WTC11 (cell line): ENCODE data around the gene KRT7. TPM values are rescaled to one million over a fixed set of nuclear protein-coding genes. Genes with fewer than 3 reads are reported as not detected.

ENCODE experiments used
- ATAC-seq: fragments of 200-7000 bp; cut with Tn5 transposase; 2 replicates; pipeline ENCODE4 v1.10.0; 2021; ENCODE audit warnings: mild to moderate bottlenecking, moderate library complexity
- CTCF ChIA-PET: fragments of 300-600 bp; sonication (Branson Sonifier 250); formaldehyde crosslinking; loops from one replicate; lab custom pipeline; 2021; ENCODE audit warnings: antibody characterized with exemption; lab: Charles Lee
- POLR2A ChIA-PET: fragments of 350-600 bp; sonication (Branson Sonifier 250); formaldehyde crosslinking; loops from one replicate; lab custom pipeline; 2021; ENCODE audit warnings: antibody characterized with exemption; lab: Charles Lee
- DNase-seq: peaks from one replicate; pipeline ENCODE4 v3.0.0; 2021; ENCODE audit warnings: low spot score
- H3K27ac Mint-ChIP-seq: 2 replicates; pipeline ENCODE4 v1.8.0; 2021; ENCODE audit warnings: mixed read lengths
- H3K27me3 Mint-ChIP-seq: 2 replicates; pipeline ENCODE4 v1.8.0; 2021; ENCODE audit warnings: low read depth, mild to moderate bottlenecking, moderate library complexity, mixed read lengths
- H3K36me3 Mint-ChIP-seq: 2 replicates; pipeline ENCODE4 v1.8.0; 2021; ENCODE audit warnings: mixed read lengths
- H3K4me1 Mint-ChIP-seq: 2 replicates; pipeline ENCODE4 v1.8.0; 2022; ENCODE audit warnings: mixed read lengths
- H3K4me3 Mint-ChIP-seq: 2 replicates; pipeline ENCODE4 v1.8.0; 2021; ENCODE audit warnings: mild to moderate bottlenecking, moderate library complexity, mixed read lengths
- H3K9me3 Mint-ChIP-seq: 2 replicates; pipeline ENCODE4 v1.8.0; 2021; ENCODE audit warnings: mixed read lengths
- ATF1 ChIP-seq: sonication (generic); formaldehyde crosslinking; IDR thresholded peaks from 2 replicates; pipeline ENCODE4 v1.8.1; 2023; ENCODE audit warnings: mild to moderate bottlenecking, moderate library complexity, missing genetic modification reagents
- CDX4 ChIP-seq: fragments of 250-450 bp; sonication (Bioruptor Pico); IDR thresholded peaks from 2 replicates; pipeline ENCODE4 v1.9.0; 2021; ENCODE audit warnings: moderate library complexity, mild to moderate bottlenecking, inconsistent platforms, borderline replicate concordance
- CREB1 ChIP-seq: sonication (generic); formaldehyde crosslinking; IDR thresholded peaks from 2 replicates; pipeline ENCODE4 v1.8.0; 2023; ENCODE audit warnings: mild to moderate bottlenecking, missing genetic modification reagents
- EMX1 ChIP-seq: fragments of 250-450 bp; sonication (Bioruptor Pico); IDR thresholded peaks from 2 replicates; pipeline ENCODE4 v1.8.0; 2021; ENCODE audit warnings: mild to moderate bottlenecking
- FOXK1 ChIP-seq: sonication (generic); formaldehyde crosslinking; IDR thresholded peaks from 2 replicates; pipeline ENCODE4 v1.8.0; 2022; ENCODE audit warnings: mild to moderate bottlenecking, moderate library complexity, missing genetic modification reagents
- GABPB1 ChIP-seq: sonication (generic); formaldehyde crosslinking; IDR thresholded peaks from 2 replicates; pipeline ENCODE4 v1.8.1; 2023; ENCODE audit warnings: mild to moderate bottlenecking, missing genetic modification reagents
- GTF2I ChIP-seq: fragments of 250-450 bp; sonication (Bioruptor Pico); conservative IDR thresholded peaks from 2 replicates; pipeline ENCODE4 v1.4.0; 2021; ENCODE audit warnings: mild to moderate bottlenecking
- JAZF1 ChIP-seq: fragments of 250-450 bp; sonication (Bioruptor Pico); IDR thresholded peaks from 2 replicates; pipeline ENCODE4 v1.9.0; 2021; ENCODE audit warnings: moderate library complexity, mild to moderate bottlenecking, inconsistent platforms
- NFYB ChIP-seq: sonication (generic); formaldehyde crosslinking; conservative IDR thresholded peaks from 2 replicates; pipeline ENCODE4 v1.8.0; 2022; ENCODE audit warnings: low read depth, missing genetic modification reagents
- NR1H2 ChIP-seq: sonication (generic); formaldehyde crosslinking; IDR thresholded peaks from 2 replicates; pipeline ENCODE4 v1.9.0; 2021; ENCODE audit warnings: mild to moderate bottlenecking, moderate library complexity, missing genetic modification reagents
- SOX15 ChIP-seq: fragments of 250-450 bp; sonication (Bioruptor Pico); IDR thresholded peaks from 2 replicates; pipeline ENCODE4 v1.9.0; 2021; ENCODE audit warnings: mild to moderate bottlenecking
- TCF7 ChIP-seq: sonication (generic); formaldehyde crosslinking; IDR thresholded peaks from 2 replicates; pipeline ENCODE4 v1.8.0; 2022; ENCODE audit warnings: mild to moderate bottlenecking, low read depth, missing genetic modification reagents, moderate library complexity
- TEAD1 ChIP-seq: sonication (generic); formaldehyde crosslinking; IDR thresholded peaks from 2 replicates; pipeline ENCODE4 v1.8.0; 2022; ENCODE audit warnings: mild to moderate bottlenecking, missing genetic modification reagents
- TP53 ChIP-seq: sonication (generic); formaldehyde crosslinking; IDR thresholded peaks from 2 replicates; pipeline ENCODE4 v1.8.1; 2023; ENCODE audit warnings: mild to moderate bottlenecking, missing genetic modification reagents
- USF1 ChIP-seq: sonication (generic); formaldehyde crosslinking; IDR thresholded peaks from 2 replicates; pipeline ENCODE4 v1.8.0; 2022; ENCODE audit warnings: mild to moderate bottlenecking, missing genetic modification reagents
- ZNF138 ChIP-seq: sonication (generic); formaldehyde crosslinking; conservative IDR thresholded peaks from 2 replicates; pipeline ENCODE4 v1.8.1; 2022; ENCODE audit warnings: mild to moderate bottlenecking, moderate library complexity, missing genetic modification reagents
- total RNA-seq: library from RNA; stranded (reverse); gene quantifications from 3 replicates; pipeline ENCODE4 v1.2.3, GENCODE V29; 2021
- TF ChIP-seq, protein P1 (sequence below): sonication (generic); formaldehyde crosslinking; IDR thresholded peaks from 2 replicates; pipeline ENCODE4 v1.8.1; 2023; ENCODE audit warnings: mild to moderate bottlenecking, missing genetic modification reagents
- TF ChIP-seq, protein P2 (sequence below): sonication (generic); formaldehyde crosslinking; IDR thresholded peaks from 2 replicates; pipeline ENCODE4 v1.8.1; 2022; ENCODE audit warnings: low read depth, mild to moderate bottlenecking, moderate library complexity, missing genetic modification reagents, borderline replicate concordance
- TF ChIP-seq, protein P3 (sequence below): sonication (generic); formaldehyde crosslinking; IDR thresholded peaks from 2 replicates; pipeline ENCODE4 v1.8.0; 2022; ENCODE audit warnings: missing genetic modification reagents
- TF ChIP-seq, protein P4 (sequence below): sonication (generic); formaldehyde crosslinking; IDR thresholded peaks from 2 replicates; pipeline ENCODE4 v1.8.1; 2023; ENCODE audit warnings: mild to moderate bottlenecking, missing genetic modification reagents, borderline replicate concordance
- TF ChIP-seq, protein P5 (sequence below): sonication (generic); formaldehyde crosslinking; IDR thresholded peaks from 2 replicates; pipeline ENCODE4 v1.8.0; 2023; ENCODE audit warnings: missing genetic modification reagents
- TF ChIP-seq, protein P6 (sequence below): sonication (generic); formaldehyde crosslinking; IDR thresholded peaks from 2 replicates; pipeline ENCODE4 v1.8.1; 2022; ENCODE audit warnings: missing genetic modification reagents, borderline replicate concordance

Gene KRT7
- total RNA-seq, 1 experiment from 2014 or later, result 10.6 TPM

GRCh38 chr12:52232674-52233461, at the start of gene KRT7 (continued):
- TF ChIP-seq, protein P1, sequence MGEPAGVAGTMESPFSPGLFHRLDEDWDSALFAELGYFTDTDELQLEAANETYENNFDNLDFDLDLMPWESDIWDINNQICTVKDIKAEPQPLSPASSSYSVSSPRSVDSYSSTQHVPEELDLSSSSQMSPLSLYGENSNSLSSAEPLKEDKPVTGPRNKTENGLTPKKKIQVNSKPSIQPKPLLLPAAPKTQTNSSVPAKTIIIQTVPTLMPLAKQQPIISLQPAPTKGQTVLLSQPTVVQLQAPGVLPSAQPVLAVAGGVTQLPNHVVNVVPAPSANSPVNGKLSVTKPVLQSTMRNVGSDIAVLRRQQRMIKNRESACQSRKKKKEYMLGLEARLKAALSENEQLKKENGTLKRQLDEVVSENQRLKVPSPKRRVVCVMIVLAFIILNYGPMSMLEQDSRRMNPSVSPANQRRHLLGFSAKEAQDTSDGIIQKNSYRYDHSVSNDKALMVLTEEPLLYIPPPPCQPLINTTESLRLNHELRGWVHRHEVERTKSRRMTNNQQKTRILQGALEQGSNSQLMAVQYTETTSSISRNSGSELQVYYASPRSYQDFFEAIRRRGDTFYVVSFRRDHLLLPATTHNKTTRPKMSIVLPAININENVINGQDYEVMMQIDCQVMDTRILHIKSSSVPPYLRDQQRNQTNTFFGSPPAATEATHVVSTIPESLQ (CRISPR knock-in tag), result no peak
- TF ChIP-seq GABPB1 (CRISPR knock-in tag) (no peak), FOXK1 (CRISPR knock-in tag) (no peak), NR1H2 (CRISPR knock-in tag) (no peak), EMX1 (CRISPR knock-in tag) (no peak), TEAD1 (CRISPR knock-in tag) (no peak), CDX4 (CRISPR knock-in tag) (no peak), ZNF138 (CRISPR knock-in tag) (no peak), SOX15 (no peak)
- TF ChIP-seq, protein P2, sequence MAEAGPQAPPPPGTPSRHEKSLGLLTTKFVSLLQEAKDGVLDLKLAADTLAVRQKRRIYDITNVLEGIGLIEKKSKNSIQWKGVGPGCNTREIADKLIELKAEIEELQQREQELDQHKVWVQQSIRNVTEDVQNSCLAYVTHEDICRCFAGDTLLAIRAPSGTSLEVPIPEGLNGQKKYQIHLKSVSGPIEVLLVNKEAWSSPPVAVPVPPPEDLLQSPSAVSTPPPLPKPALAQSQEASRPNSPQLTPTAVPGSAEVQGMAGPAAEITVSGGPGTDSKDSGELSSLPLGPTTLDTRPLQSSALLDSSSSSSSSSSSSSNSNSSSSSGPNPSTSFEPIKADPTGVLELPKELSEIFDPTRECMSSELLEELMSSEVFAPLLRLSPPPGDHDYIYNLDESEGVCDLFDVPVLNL, result 0 out of 2 replicates have a peak, but pooled peaks have one; percentile 23
- TF ChIP-seq, protein P3, sequence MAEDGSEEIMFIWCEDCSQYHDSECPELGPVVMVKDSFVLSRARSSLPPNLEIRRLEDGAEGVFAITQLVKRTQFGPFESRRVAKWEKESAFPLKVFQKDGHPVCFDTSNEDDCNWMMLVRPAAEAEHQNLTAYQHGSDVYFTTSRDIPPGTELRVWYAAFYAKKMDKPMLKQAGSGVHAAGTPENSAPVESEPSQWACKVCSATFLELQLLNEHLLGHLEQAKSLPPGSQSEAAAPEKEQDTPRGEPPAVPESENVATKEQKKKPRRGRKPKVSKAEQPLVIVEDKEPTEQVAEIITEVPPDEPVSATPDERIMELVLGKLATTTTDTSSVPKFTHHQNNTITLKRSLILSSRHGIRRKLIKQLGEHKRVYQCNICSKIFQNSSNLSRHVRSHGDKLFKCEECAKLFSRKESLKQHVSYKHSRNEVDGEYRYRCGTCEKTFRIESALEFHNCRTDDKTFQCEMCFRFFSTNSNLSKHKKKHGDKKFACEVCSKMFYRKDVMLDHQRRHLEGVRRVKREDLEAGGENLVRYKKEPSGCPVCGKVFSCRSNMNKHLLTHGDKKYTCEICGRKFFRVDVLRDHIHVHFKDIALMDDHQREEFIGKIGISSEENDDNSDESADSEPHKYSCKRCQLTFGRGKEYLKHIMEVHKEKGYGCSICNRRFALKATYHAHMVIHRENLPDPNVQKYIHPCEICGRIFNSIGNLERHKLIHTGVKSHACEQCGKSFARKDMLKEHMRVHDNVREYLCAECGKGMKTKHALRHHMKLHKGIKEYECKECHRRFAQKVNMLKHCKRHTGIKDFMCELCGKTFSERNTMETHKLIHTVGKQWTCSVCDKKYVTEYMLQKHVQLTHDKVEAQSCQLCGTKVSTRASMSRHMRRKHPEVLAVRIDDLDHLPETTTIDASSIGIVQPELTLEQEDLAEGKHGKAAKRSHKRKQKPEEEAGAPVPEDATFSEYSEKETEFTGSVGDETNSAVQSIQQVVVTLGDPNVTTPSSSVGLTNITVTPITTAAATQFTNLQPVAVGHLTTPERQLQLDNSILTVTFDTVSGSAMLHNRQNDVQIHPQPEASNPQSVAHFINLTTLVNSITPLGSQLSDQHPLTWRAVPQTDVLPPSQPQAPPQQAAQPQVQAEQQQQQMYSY (CRISPR knock-in tag), result no peak
- TF ChIP-seq, protein P4, sequence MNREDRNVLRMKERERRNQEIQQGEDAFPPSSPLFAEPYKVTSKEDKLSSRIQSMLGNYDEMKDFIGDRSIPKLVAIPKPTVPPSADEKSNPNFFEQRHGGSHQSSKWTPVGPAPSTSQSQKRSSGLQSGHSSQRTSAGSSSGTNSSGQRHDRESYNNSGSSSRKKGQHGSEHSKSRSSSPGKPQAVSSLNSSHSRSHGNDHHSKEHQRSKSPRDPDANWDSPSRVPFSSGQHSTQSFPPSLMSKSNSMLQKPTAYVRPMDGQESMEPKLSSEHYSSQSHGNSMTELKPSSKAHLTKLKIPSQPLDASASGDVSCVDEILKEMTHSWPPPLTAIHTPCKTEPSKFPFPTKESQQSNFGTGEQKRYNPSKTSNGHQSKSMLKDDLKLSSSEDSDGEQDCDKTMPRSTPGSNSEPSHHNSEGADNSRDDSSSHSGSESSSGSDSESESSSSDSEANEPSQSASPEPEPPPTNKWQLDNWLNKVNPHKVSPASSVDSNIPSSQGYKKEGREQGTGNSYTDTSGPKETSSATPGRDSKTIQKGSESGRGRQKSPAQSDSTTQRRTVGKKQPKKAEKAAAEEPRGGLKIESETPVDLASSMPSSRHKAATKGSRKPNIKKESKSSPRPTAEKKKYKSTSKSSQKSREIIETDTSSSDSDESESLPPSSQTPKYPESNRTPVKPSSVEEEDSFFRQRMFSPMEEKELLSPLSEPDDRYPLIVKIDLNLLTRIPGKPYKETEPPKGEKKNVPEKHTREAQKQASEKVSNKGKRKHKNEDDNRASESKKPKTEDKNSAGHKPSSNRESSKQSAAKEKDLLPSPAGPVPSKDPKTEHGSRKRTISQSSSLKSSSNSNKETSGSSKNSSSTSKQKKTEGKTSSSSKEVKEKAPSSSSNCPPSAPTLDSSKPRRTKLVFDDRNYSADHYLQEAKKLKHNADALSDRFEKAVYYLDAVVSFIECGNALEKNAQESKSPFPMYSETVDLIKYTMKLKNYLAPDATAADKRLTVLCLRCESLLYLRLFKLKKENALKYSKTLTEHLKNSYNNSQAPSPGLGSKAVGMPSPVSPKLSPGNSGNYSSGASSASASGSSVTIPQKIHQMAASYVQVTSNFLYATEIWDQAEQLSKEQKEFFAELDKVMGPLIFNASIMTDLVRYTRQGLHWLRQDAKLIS (CRISPR knock-in tag), result no peak

- CTCF ChIA-PET, result interaction anchor here (1.0 to 9.9 kb wide), 4 partner anchors 11 to 96 kb away, joined by 5 to 53 read pairs (median 18); no protein-coding TSS in a partner anchor
- DNase-seq, result no peak
- no peak for TF ChIP-seq JAZF1
- no peak for TF ChIP-seq USF1 (CRISPR knock-in tag)
- TF ChIP-seq TCF7, result no peak
- TF ChIP-seq CREB1 (CRISPR knock-in tag), result no peak
- TF ChIP-seq, protein P5, sequence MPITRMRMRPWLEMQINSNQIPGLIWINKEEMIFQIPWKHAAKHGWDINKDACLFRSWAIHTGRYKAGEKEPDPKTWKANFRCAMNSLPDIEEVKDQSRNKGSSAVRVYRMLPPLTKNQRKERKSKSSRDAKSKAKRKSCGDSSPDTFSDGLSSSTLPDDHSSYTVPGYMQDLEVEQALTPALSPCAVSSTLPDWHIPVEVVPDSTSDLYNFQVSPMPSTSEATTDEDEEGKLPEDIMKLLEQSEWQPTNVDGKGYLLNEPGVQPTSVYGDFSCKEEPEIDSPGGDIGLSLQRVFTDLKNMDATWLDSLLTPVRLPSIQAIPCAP (CRISPR knock-in tag), result no peak
- no peak for TF ChIP-seq TP53 (CRISPR knock-in tag)
- no peak for TF ChIP-seq GTF2I (CRISPR knock-in tag)
- TF ChIP-seq, protein P6, sequence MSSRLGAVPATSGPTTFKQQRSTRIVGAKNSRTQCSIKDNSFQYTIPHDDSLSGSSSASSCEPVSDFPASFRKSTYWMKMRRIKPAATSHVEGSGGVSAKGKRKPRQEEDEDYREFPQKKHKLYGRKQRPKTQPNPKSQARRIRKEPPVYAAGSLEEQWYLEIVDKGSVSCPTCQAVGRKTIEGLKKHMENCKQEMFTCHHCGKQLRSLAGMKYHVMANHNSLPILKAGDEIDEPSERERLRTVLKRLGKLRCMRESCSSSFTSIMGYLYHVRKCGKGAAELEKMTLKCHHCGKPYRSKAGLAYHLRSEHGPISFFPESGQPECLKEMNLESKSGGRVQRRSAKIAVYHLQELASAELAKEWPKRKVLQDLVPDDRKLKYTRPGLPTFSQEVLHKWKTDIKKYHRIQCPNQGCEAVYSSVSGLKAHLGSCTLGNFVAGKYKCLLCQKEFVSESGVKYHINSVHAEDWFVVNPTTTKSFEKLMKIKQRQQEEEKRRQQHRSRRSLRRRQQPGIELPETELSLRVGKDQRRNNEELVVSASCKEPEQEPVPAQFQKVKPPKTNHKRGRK (CRISPR knock-in tag), result no peak
- no peak for TF ChIP-seq ATF1 (CRISPR knock-in tag)
- TF ChIP-seq NFYB (CRISPR knock-in tag), result no peak
Measured at GRCh38 chr12:52183544-52183910, 49.5 kb upstream of the KRT7 start.

More at GRCh38 chr12:52183544-52183910, 49.5 kb upstream of the KRT7 start:
- Mint-ChIP-seq H3K27me3 (no peaks in the 10 kb centered on the region; the same call in 1 of the 2 replicates), H3K4me3 (no peak overlapping the region), H3K4me1 (peaks cover 32% of the 10 kb centered on the region), H3K27ac (no peak overlapping the region), H3K9me3 (no peaks in the 10 kb centered on the region), H3K36me3 (no peaks in the 10 kb centered on the region)
- ATAC-seq, result no peak
- POLR2A ChIA-PET, result no interaction called here
